NCI-H1092 treated with DMSO at 0.1 percent for 48 hours (cell line): Measurements from ENCODE around the gene ZFP36L2.
"Not testable (repeated sequence)": the region's sequence is repeated elsewhere in the genome, so short reads cannot be mapped to it uniquely, and the experiment has no call there.

Experiments used
- DNase-seq: peaks from one replicate; lab custom pipeline; 2025; lab: John Stamatoyannopoulos, UW

The ZFP36L2 gene

GRCh38 chr2:43207553-43208300 lies 18.7 kb downstream of the ZFP36L2 start:
- no peak for DNase-seq

DNA sequence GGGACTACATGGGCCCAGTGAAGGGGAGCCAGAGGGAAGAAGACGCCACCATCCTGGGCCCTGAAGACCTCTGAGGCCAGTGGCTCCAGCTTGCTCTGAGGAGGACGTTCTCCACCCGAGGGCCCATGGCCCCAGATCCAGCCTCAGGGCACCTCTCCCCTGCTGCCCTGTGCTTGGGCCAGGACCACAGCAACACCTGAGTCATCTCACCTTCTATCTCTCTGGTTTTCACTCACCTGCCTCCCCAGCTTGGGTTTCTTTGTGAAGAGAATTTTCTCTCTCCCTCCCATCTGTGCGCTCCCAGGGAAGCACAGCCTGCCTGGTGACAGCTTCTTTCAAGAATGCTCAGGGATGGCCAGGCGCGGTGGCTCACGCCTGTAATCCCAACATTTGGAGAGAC lies 19.8 kb downstream of the ZFP36L2 start:
- no peak for DNase-seq

DNA sequence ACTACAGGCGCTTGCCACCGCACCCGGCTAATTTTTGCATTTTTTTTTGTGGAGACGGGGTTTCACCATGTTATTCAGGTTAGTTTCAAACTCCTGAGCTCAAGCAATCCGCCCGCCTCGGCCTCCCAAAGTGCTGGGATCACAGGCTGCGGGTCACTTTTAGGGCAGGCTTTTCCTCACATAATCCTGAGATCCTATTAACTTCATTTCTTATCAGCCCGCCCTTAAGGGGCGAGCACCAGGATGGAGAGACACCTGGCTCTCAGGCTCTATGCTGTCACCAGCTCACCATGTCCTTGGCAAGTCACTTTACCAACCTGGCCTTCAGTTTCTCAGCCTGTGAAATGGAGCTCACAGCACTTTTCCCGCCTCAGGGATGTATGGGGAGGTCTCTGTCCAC lies 23.0 kb downstream of the ZFP36L2 start:
- no peak for DNase-seq

DNA sequence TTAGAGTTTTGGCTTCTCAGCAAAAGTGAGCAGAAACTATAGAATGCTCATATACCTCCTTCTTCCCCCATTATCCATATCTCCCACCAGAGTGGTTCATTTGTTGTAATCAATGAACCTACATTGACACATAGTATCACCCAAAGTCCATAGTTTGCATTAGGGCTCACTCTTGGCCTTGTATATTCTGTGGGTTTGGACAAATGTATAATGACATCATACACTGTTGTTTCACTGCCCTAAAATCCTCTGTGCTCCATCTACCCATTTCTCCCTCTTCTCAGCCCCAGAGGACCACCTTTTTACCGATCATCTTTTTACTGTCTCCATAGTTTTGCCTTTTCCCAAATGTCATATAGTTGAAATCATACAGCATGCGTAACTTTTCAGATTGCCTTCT lies 24.1 kb downstream of the ZFP36L2 start:
- DNase-seq: no peak

GRCh38 chr2:43201497-43201896 lies 24.9 kb downstream of the ZFP36L2 start:
- no peak for DNase-seq

DNA sequence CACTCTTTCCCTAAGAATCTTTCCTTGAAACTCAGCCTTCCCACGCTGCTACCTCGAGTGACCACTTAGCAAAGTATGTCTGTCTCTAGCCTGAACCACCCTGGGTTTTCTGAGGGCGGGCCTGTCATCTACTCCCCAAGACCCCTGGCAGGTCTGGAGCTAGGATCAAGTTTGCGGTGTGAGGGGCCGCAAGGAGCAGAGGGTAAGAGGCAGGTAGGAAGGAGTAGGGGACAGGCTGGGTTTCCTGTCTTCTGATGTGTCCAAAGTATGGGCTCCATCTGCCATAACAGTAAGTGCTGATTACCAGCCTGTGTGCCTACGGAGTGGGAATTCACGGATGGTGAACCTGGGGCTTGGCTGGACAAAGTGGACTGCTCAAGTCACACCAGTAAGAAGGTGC lies 25.4 kb downstream of the ZFP36L2 start:
- DNase-seq: no peak

GRCh38 chr2:43199492-43200488 lies 26.6 kb downstream of the ZFP36L2 start:
- DNase-seq: no peak

DNA sequence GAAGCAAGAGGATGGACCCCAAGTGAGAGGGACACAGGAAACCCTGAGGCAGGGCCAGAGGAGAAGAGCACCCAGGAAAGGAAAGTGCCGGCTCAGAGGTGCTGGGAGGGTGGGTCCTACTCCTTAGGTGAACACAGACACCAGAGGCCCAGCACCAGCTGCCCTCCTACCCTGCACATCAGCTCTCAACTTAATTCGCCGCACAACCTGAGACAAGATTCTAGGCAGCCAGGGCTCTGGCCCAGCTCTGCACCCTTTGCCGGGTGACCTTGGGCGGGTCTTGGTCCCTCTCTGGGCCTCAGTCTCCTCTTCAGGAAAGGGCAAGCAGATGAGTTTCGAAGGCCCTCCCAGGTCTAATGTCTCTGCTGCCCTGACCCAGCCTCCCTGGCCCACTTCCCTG lies 28.1 kb downstream of the ZFP36L2 start:
- no peak for DNase-seq

GRCh38 chr2:43197588-43197896 lies 28.9 kb downstream of the ZFP36L2 start:
- DNase-seq: no peak

- DNase-seq: no peak
These were observed 29.4 kb downstream of the ZFP36L2 start for GRCh38 chr2:43196768-43197587.

- DNase-seq: no peak
These were observed 32.1 kb downstream of the ZFP36L2 start for GRCh38 chr2:43194121-43194869.

DNA sequence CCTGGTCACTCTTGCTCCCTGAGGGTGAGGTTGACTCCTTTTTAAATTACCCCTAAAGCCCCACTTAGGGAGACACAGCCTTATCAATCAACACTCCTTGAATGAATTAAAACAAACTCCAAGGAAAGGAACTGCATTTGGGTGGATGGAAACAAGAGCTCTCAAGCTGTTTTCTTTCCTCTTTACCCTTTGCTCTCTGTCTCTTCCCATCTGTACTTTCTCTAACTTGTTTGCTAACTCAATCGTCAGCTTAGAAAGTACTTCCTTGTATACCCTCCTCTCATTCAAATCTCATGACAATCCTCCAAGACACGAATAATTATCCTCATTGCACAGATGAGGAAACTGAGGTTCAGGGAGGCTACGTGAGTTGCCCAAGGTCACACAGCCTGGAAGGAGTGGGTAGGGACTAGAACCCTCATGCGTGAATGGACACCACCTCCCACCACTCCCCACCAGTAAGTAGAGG lies 32.7 kb downstream of the ZFP36L2 start:
- DNase-seq: no peak

- no peak for DNase-seq
These were observed 33.4 kb downstream of the ZFP36L2 start for GRCh38 chr2:43192744-43193651.

GRCh38 chr2:43191947-43192516 lies 34.4 kb downstream of the ZFP36L2 start:
- DNase-seq: no peak

DNA sequence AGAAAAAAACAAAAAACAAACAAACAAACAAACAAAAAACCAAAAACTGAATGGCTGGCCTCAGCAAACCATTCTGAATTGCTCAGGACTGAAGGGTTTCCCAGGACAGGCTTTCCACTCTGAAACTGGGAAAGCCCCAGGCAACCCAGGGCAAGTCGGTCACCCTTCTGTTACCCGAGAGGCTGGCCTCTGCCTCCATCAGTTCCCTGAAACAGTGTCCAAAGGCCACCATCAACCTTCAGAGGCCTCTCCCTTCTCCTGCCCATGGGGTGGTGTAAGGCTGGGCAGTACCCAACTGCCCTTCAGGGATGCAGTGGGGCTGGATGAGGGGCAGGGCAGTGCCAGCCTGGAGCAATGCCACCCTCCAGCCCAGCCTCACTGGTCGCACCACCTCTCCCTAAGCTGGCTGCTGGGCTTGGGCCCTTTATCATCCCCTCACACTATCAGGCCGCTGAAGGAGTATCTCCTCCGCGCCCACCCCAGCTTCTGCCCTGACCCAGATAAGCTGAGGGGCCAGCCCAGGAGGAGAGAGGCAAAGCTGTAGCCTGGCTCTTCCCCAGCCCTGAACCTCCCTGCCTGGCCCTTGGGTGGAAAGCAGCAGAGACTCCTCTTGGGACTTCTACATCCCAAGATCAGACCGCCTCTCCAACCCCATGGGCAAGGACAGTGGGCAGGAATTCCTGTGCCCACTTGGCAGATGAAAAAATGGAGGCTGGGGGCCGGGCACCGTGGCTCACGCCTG lies 35.9 kb downstream of the ZFP36L2 start:
- DNase-seq: no peak

- not testable (repeated sequence) for DNase-seq
These were observed 36.5 kb downstream of the ZFP36L2 start for GRCh38 chr2:43189861-43190260.

DNA sequence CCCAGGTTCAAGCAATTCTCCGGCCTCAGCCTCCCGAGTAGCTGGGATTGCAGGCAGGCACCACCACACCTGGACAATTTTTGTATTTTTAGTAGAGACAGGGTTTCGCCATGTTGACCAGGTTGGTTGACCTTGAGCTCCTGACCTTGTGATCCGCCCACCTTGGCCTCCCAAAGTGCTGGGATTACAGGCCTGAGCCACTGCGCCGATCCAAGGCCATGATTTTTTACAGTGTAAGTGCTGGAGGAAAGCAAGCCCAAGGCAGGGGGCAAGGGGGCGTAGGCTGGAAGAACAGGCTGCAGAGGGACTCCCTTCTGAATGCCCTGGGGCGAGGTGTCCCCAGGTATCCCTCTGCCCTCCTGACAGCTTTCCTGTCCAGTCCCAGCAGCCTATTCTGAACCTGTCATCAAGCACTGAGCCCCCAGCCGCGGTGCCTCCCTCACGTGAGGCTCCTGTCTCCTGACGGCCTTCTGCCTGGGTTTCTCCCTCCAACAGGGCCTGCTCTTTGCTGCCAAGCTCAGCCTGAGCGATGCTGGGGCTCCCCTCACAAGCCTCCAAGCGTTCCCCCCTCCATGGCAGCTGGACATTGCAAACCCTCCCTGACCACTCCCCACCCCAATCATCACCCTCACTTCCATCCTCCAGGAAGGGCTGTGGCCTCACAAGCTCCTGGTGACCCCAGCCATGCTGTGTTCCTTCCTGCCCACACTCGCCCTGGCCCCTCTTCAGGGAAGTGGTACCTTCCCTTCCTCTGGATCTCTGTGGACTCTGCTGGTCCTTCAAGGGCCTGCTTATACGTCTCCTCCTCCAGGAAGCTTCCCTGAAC lies 37.6 kb downstream of the ZFP36L2 start:
- DNase-seq: no peak

- DNase-seq: no peak
These were observed 39.6 kb downstream of the ZFP36L2 start for GRCh38 chr2:43186679-43187374.
